Adrenal gland (tissue), 12 donors: Measurements from ENCODE around the gene HEG1. TPM values are rescaled to one million over a fixed set of nuclear protein-coding genes. Genes with fewer than 3 reads are reported as not detected.

Experiments
- DNase-seq, 7 donors: peaks; one replicate each; pipeline ENCODE4 v3.0.0-alpha.2; 2019 to 2020
- H3K27ac ChIP-seq, 5 donors: fragments of 200-600 bp; sonication (generic) in 4 of 5; 1 replicate in 3 of 5; 2 replicates in 2 of 5; pipeline versions ENCODE4 v1.5.1 to v1.8.0; 2016 to 2020; ENCODE audit warnings: mild to moderate bottlenecking in 1 of 5
- H3K27me3 ChIP-seq: fragments of 200-600 bp; 2 replicates; pipeline ENCODE4 v1.8.0; 2021
- H3K36me3 ChIP-seq, 2 donors: fragments of 200-600 bp; replicated peaks in 1 of 2; 1 replicate in 1 of 2; 2 replicates in 1 of 2; pipeline versions ENCODE4 v1.5.1 to v1.8.0; 2018 to 2022
- H3K4me1 ChIP-seq, 2 donors: fragments of 200-600 bp; replicated peaks in 1 of 2; 1 replicate in 1 of 2; 2 replicates in 1 of 2; pipeline versions ENCODE4 v1.5.1 to v1.8.0; 2018 to 2021
- H3K4me3 ChIP-seq, 4 donors: fragments of 200-600 bp; sonication (generic) in 3 of 4; one replicate each; pipeline ENCODE4 v1.5.1; 2016 to 2018
- H3K9me3 ChIP-seq, 3 donors: fragments of 200-600 bp; sonication (generic) in 1 of 3; replicated peaks in 1 of 3; 1 replicate in 2 of 3; 2 replicates in 1 of 3; pipeline versions ENCODE4 v1.5.1 to v1.8.0; 2016 to 2021
- CTCF ChIP-seq, 6 experiments: fragments of 450-650 bp in 4 of 6; fragments of 200-600 bp in 2 of 6; sonication (generic) in 1 of 6; IDR thresholded peaks; 1 replicate in 5 of 6; 2 replicates in 1 of 6; pipeline versions ENCODE4 v1.5.1 to v1.8.0; 2016 to 2021; ENCODE audit warnings: antibody characterized with exemption in 6 of 6, mild to moderate bottlenecking in 2 of 6, moderate library complexity in 1 of 6
- POLR2A ChIP-seq, 2 donors: fragments of 450-650 bp; IDR thresholded peaks; one replicate each; pipeline ENCODE4 v1.6.1; 2017; ENCODE audit warnings: antibody characterized with exemption in 2 of 2, mild to moderate bottlenecking in 2 of 2, moderate library complexity in 1 of 2
- WGBS, 4 donors: extraction: QIAGEN DNeasy Blood & Tissue Kit in 2 of 4; methylation state at CpG; one replicate each; pipeline versions ENCODE4 v1.1.5 to v1.1.7; 2013 to 2017; 5-methylcytosine and 5-hydroxymethylcytosine counted together
- intact Hi-C, 2 donors: fragments of 100-400 bp; cut with DNase I; formaldehyde crosslinking; loops; one replicate each; pipeline versions ENCODE4 v1.14.1 to v1.15.0; 2022 to 2023
- polyA plus RNA-seq, 3 donors: library from polyadenylated mRNA; stranded (reverse); fragments of 200-250 nt in 2 of 3; fragments of 350-450 nt in 1 of 3; fragmentation: Illumina TruSeq in 1 of 3; extraction: RNeasy Lipid Tissue Mini Kit (QIAGEN cat#74804) in 1 of 3; gene quantifications; one replicate each; pipeline ENCODE4 v1.2.3, GENCODE V29; 2013 to 2014
- total RNA-seq, 9 donors: library from RNA; depleted of rRNA in 4 of 9; stranded (reverse); fragments of >200 nt in 4 of 9; fragments of 120-200 nt in 1 of 9; fragmentation: NEBNext Ultra II Directional in 1 of 9; extraction: Animal tissue kit (Norgen Biotek cat#: 25700) in 1 of 9; gene quantifications; one replicate each; pipeline versions ENCODE4 v1.1.0 to v1.2.4, GENCODE V29; 2013 to 2023
- donor health status: healthy with polysubstance abuse.
- donor health status: Bipolar disorder and iron deficiency.
- donor health status: DM: yes; HTN: yes; CAD: no.
- donor health status: DM: no; HTN: no; CAD: no.
- donor health status: DM: no; HTN: no; CAD: no.
- donor health status: DM: yes; HTN: yes; CAD: no.

Gene HEG1
- total and polyA plus RNA-seq, 12 donors: 5.7 to 107 (median 37.9) TPM

- no peaks in the 10 kb centered on the region for H3K27me3 ChIP-seq
- TF ChIP-seq CTCF (IDR thresholded peaks at IDR 0.05): no peak
- TF ChIP-seq POLR2A (IDR thresholded peaks at IDR 0.05): no peak
- intact Hi-C loops: no loop called here
- peaks cover 0 to 5% of the 10 kb centered on the region in 2 donors for H3K36me3 ChIP-seq
- DNase-seq: no peak
- H3K27ac ChIP-seq: peak overlapping the region in 2 of 5 donors; percentile 24 to 66
- H3K4me1 ChIP-seq: peaks cover 5 to 11% of the 10 kb centered on the region in 2 donors
- no peak overlapping the region for H3K4me3 ChIP-seq
- H3K9me3 ChIP-seq: no peaks in the 10 kb centered on the region
- WGBS, 4 donors: 74 to 79% (median 77%) methylated on average over 4 of the region's 4 CpGs
Measured at GRCh38 chr3:124985349-124985748, 70.4 kb downstream of the HEG1 start.

DNA sequence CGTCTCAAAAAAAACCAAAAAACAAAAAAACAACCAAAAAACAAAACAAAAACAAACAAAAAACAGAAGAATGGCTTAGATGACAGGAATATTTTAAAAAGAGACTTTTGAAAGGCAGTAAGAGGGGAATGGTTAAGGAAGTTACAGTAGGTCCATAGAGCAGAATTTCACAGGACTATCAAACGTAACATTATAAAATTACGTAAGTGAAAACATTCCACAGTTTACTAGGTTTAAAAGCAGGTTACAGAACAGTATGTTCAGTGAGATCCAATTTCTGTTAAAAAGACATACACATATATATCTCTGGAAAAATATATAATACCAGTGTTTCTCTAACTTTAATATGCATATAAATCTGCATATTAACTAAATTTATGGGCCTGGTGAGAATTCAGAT, 71.0 kb downstream of the HEG1 start:
- TF ChIP-seq CTCF (IDR thresholded peaks at IDR 0.05): no peak
- Histone ChIP-seq H3K4me1 (peaks cover 5 to 11% of the 10 kb centered on the region in 2 donors), H3K27me3 (no peaks in the 10 kb centered on the region), H3K4me3 (no peak overlapping the region), H3K27ac (peak overlapping the region in 1 of 5 donors; percentile 30), H3K9me3 (no peaks in the 10 kb centered on the region), H3K36me3 (no peaks in the 10 kb centered on the region)
- no peak for DNase-seq
- 83 to 91% (median 86%) methylated on average over 3 of the region's 3 CpGs for whole genome bisulfite sequencing, 4 donors
- intact Hi-C loops: no loop called here

DNA sequence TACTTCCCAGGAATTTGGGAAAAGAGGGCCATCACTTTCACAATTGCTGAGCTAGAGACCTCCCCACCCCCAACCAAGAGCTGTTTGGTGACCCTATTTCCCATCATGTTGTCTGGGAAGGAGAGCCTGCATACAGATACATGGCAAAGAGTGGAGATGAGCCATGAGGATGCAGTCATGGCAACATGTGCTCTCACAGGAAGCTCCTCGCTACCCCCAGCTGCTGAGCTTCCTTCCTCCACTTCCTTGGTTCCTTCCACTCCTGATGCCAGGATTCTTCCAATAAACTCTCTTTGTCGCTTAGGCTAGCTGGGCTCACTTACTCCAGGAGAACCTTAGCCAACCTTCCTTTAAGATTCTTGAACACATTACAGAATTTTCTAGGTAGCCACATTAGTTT, 72.9 kb downstream of the HEG1 start:
- no peaks in the 10 kb centered on the region for H3K36me3 ChIP-seq
- 67 to 87% (median 77%) methylated on average over 2 of the region's 2 CpGs for WGBS, 4 donors
- no peak overlapping the region for H3K4me3 ChIP-seq
- peak in 1 of 7 donors; percentile 13 for DNase-seq
- TF ChIP-seq CTCF (IDR thresholded peaks at IDR 0.05) (no peak), POLR2A (IDR thresholded peaks at IDR 0.05) (no peak)
- no peaks in the 10 kb centered on the region for H3K9me3 ChIP-seq
- H3K4me1 ChIP-seq: peaks cover 5 to 11% of the 10 kb centered on the region in 2 donors
- H3K27me3 ChIP-seq: no peaks in the 10 kb centered on the region
- intact Hi-C loops: no loop called here
- H3K27ac ChIP-seq: no peak overlapping the region

GRCh38 chr3:124981472-124981871, 74.3 kb downstream of the HEG1 start:
- Histone ChIP-seq H3K36me3 (no peaks in the 10 kb centered on the region), H3K27me3 (no peaks in the 10 kb centered on the region), H3K27ac (no peak overlapping the region), H3K9me3 (no peaks in the 10 kb centered on the region), H3K4me3 (no peak overlapping the region), H3K4me1 (peaks cover 5 to 10% of the 10 kb centered on the region in 2 donors)
- WGBS, 4 donors: 83 to 90% (median 84%) methylated on average over 5 of the region's 5 CpGs
- no peak for DNase-seq
- intact Hi-C loops: no loop called here
- TF ChIP-seq CTCF (IDR thresholded peaks at IDR 0.05) (no peak), POLR2A (IDR thresholded peaks at IDR 0.05) (no peak)
